Epithelial cell of proximal tubule (primary cell): ENCODE measurements around the gene TRUB1. TPM values are rescaled to one million over a fixed set of nuclear protein-coding genes. Genes with fewer than 3 reads are reported as not detected.

Experiments used
- DNase-seq: peaks from one replicate; pipeline ENCODE4 v3.0.0-alpha.2; 2011; ENCODE audit warnings: low read depth
- H3K4me3 ChIP-seq: 2 replicates; pipeline ENCODE4 v1.5.1; 2011; ENCODE audit warnings: low read depth, mild to moderate bottlenecking, low read length
- total RNA-seq: library from RNA; depleted of rRNA; stranded (reverse); fragments of >200 nt; gene quantifications from 2 replicates; pipeline ENCODE4 v1.2.3, GENCODE V29; 2015
- TF ChIP-seq, protein P1 (sequence below): conservative IDR thresholded peaks from 2 replicates; pipeline ENCODE4 v1.5.1; 2012; ENCODE audit warnings: low read depth, mild to moderate bottlenecking, low read length

The TRUB1 gene
- total RNA-seq, 1 donor from 2014 or later: 53.7 TPM

DNA sequence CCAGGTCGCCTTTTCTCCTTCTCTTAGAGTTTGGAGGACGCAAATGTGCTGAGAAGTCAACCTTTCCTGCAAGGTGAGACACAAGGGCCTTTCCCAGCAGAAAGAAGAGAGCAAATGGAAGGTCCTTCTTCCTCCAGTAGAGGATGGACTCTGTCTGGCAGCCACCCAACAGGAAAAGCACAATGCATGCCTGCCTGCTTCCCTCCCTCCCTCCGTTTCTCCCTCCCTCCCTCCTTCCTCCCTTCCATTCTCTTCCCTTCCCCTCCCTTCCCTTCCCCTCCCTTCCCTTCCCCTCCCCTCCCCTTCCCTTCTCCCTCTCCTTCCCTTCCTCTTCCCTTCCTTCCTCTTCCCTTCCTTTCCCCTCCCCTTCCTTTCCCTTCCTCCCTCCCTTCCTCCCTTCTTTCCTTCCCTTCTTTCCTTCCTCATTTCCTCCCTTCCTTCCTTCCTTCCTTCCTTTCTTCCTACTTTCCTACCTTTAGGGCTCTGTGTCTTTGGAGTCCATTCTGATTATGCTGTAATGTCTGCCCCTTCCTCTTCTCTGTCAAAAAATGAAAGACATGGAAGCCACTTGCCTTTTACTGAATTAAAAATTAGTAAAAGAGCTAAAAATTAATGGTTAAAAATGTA, 66.4 kb downstream of the TRUB1 start:
- DNase-seq: no peak
- TF ChIP-seq, protein P1, sequence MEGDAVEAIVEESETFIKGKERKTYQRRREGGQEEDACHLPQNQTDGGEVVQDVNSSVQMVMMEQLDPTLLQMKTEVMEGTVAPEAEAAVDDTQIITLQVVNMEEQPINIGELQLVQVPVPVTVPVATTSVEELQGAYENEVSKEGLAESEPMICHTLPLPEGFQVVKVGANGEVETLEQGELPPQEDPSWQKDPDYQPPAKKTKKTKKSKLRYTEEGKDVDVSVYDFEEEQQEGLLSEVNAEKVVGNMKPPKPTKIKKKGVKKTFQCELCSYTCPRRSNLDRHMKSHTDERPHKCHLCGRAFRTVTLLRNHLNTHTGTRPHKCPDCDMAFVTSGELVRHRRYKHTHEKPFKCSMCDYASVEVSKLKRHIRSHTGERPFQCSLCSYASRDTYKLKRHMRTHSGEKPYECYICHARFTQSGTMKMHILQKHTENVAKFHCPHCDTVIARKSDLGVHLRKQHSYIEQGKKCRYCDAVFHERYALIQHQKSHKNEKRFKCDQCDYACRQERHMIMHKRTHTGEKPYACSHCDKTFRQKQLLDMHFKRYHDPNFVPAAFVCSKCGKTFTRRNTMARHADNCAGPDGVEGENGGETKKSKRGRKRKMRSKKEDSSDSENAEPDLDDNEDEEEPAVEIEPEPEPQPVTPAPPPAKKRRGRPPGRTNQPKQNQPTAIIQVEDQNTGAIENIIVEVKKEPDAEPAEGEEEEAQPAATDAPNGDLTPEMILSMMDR: no peak
- H3K4me3 ChIP-seq: no peak overlapping the region

DNA sequence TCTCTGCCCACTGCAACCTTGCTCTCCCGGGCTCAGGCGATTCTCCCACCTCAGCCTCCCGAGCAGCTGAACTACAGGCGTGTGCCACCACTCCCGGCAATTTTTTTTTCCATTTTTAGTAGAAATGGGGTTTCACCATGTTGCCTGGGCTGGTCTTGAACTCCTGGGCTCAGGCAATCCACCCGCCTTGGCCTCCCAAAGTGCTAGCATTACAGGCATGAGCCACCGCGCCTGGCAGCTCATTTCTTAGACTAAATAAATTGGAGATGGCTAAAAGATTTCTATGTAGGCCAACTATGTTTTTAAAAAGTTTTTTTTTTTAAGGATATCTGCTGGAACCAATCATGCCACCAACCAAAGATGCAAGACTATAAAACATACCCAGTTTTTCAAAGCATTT, 67.8 kb downstream of the TRUB1 start:
- no peak for DNase-seq
- TF ChIP-seq, protein P1: no peak
- H3K4me3 ChIP-seq: no peak overlapping the region

DNA sequence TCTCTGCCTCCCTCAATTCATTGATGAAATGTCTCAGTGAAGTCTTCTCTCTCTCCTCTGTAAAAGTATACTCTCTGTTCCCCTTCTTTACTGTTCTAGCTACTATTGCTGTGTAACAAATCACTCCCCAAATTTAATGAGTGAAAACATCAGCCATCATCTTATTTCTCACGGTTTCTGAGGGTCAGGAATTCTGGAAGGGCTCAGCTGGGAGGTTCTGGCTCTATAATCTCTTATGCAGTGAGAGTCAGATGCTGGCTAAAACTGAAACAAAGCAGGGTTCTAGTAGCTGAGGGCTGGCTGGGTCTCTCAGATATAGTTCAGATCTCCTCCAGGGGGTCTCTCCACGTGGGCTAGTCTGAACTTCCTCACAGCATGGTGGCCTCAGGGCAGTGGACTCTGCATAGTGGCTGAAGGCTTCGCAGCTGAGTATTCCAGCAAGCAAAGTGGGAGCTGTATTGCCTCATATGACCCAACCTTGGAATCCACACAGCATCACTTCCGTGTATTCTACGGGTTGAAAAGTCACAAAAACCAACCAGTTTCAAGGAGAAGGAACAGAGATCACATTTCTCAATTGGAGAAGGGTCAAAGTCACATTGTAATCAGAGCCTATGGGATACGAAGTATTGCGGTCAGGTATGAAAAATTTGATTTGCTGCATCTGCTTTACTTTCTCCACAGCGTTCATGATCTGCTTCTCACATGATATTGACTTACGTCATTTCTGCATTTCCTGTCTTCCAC, 80.4 kb downstream of the TRUB1 start:
- no peak overlapping the region for H3K4me3 ChIP-seq
- TF ChIP-seq, protein P1: no peak
- DNase-seq: no peak

DNA sequence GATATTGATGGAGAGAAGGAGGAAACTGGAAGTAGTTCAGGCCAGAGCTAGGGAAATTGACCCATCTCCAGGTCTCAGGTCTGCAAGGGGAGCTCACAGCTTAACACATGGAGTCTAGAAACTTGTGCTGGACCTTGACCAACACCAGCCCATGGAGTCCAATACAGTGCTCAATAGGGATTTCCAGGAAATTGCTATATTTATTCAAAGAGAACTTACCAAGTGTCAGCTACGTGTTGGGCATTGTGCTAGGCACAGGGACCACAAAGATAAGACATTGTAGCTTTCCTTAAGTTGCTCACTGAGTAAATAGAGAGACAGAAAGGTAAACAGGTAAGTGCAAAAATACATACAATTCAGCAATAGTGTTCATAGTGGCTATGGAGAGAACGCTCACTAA, 82.5 kb downstream of the TRUB1 start:
- no peak for DNase-seq
- no peak overlapping the region for H3K4me3 ChIP-seq
- TF ChIP-seq, protein P1: no peak

DNA sequence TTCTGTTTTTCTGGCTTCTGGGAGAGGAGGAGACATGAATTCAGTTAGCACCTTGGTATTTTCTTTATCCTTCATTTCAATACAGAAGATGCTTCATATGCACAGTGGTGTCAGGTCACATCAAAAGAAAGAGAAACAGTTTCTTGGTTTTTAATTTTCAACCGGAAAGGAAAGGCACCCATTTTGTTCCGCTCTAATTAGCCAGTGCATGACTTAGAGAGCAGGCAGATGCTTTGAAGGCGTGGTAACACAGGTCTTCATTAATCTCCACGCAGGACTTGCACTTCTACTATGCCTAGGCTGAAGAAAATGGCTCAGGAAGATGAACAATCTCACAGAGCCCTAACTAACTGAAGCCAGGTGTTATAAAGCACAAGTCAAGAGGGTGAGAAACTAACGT, 84.7 kb downstream of the TRUB1 start:
- DNase-seq: no peak
- no peak overlapping the region for H3K4me3 ChIP-seq
- TF ChIP-seq, protein P1: no peak

DNA sequence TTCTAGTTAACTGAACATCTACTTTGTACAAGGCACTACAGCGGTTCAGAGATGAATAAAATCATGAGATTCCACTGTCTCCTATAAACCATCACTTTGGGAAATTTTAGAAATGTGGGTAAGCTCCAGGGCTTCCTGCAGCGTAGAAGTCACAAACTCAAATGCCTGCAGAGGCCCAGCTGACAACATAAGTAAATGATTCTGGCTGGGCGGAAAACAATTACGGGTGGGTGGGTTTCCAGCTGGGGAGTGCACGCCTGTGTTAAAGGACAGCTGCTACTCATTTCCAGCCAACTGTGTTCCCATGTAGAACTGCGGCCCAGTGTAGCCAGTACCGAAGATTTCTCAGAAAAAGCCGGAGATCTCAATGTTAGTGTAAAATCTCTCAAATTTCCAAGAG, 85.7 kb downstream of the TRUB1 start:
- no peak overlapping the region for H3K4me3 ChIP-seq
- DNase-seq: no peak
- TF ChIP-seq, protein P1: no peak

DNA sequence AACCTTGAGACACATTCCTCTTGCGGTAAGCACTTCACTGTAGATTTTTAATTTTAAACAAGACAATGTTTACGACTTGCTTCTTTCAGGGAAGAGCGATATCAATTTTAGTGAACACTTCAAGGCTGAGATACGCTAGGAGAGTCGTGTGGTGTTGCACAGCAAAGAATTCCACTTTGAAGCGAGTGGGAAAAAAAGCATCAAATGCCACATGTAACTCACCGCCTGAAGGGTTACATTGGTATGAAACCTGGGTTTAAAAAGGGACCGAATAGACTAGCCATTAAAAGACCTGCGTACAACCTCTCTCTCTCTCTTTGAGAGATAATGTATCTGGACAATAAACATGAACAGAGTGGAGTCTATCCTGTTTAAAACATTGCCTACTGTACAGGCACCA, 86.4 kb downstream of the TRUB1 start:
- DNase-seq: no peak
- TF ChIP-seq, protein P1: no peak
- H3K4me3 ChIP-seq: no peak overlapping the region
